ENCODE measurements around the gene PRKCA. TPM values are rescaled to one million over a fixed set of nuclear protein-coding genes. Genes with fewer than 3 reads are reported as not detected.
"Not testable (repeated sequence)": the region's sequence is repeated elsewhere in the genome, so short reads cannot be mapped to it uniquely, and the experiment has no call there.

PRKCA gene
- 132 and 134 TPM in 2 replicates for total RNA-seq

DNA sequence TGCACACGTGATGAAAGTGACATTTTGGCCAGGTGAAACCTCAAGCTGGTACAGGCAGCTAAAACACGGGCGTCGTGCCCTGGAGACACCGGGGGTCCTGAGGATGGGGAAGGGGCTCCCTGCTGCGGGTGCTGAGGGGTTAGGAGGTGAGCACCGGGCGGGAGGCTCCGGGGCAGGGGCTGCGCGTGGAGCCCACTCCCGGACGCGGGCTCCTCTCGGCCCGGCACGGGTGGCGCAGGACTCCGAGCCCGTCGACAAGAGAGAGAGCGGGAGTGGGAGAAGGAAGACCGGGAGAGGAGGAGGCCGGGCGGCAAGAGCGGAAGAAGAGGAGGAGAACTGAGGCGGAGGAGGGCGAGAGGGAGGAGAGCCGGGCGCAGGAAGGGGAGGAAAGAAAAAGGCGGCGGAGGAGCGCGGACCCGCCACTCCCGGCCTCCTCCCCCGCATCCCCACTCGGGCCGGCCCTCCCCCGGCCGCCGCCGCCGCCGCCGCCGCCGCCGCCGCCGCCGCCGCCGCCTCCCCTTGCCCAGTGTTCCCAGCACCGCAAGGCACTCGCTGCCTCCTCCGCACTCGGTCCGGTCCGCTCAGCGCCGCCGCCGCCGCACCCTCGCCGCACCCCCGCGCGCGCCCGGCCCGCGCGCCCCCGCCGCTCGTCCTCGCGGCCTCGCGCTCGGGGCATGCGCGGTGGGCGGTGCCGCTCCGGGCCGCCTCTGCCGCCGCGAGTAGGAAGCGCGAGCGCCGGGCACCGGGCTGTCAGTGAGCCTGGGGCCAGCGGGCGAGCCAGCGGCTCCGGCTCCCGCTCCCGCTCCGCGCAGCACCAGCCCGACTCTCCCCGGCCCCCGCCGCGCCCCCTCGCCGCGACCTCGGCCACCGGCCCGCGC is at the start of gene PRKCA:
PRKCA (plus strand) TSS at position 750 of the 878 bp plus-strand sequence.
- intact Hi-C loops (cut with micrococcal nuclease) = loop anchor here (2.0 to 5.0 kb wide), 3 partner anchors 110 to 371 kb away; partner anchors contain the start of gene CEP112

DNA sequence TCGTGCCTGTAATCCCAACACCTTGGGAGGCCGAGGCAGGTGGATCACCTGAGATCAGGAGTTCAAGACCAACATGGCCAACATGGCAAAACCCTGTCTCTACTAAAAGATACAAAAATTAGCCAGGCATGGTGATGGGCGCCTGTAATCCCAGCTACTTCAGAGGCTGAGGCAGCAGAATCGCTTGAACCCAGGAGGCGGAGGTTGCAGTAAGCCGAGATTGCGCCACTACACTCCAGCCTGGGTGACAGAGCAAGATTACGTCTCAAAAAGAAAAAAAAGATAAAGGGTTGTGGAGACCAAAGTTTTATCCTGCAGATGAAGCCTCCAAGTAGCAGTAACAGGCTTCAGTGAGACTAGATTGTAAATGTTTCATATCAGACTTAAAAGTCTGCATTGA is 49.0 kb upstream of the PRKCA start:
- intact Hi-C loops (cut with micrococcal nuclease) = not testable (repeated sequence)

DNA sequence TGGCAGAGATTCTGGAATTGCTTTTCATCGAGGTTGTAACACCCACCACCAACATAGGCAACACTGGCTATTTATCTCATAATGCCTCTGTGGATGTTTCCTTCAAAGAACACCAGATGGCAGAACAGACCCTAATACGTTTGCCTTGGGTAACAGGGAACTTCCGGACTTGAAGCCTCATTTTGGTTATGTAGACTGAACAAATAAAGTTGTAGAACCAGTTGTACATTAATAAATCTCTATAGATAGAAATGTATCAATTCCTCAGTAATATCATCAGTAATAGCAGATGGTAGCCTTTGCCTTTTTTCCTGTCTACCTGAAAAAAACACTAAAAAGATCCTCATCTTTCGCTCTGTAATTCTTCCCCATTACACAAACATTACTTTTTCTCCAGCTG is 47.3 kb upstream of the PRKCA start:
- intact Hi-C loops (cut with micrococcal nuclease) = loop anchor here (1.0 to 2.0 kb wide), 11 partner anchors 50 to 651 kb away; no protein-coding TSS in a partner anchor

DNA sequence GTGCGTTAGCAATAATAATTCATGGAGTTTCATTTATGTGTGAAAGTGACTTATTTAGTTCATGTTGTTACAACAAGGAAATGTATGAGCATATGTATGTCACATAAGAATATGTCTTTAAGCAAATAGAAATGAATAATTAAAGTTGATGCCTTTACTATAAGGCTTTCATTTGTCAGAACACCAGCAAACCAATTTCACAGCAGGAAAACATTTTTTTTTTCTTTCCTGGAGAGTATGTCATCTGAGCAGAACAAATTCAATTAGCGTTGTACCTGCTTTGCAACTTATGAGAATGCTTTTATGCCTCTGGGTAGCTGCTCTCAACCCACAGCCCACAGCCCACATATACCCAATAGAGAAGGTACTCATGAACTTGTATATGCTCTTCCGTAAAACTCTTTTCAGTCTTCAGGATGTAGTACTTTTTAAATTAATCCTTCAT is 46.9 kb upstream of the PRKCA start:
- intact Hi-C loops (cut with micrococcal nuclease) = loop anchor here (1.0 to 2.0 kb wide), 11 partner anchors 49 to 651 kb away; no protein-coding TSS in a partner anchor

DNA sequence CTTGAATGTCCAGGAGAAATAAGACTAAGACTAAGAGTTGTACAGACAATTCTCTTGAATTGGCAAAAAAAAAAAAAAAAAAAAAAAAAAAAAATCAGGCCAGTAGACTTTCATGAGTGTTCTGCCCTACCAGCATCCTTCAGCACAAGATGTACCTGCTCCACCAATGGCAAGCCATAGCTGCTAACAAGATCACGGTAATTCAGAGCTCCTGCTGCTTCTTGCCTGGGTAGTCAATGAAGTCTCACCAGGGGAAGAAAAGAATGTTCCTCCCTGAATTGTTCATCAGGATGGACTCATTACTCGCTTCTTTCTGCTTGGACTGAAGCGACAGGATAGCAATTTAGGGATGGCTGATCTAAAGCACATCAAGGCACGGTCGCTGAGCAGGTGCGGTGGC is 42.1 kb upstream of the PRKCA start:
- intact Hi-C loops (cut with micrococcal nuclease) = no loop called here

DNA sequence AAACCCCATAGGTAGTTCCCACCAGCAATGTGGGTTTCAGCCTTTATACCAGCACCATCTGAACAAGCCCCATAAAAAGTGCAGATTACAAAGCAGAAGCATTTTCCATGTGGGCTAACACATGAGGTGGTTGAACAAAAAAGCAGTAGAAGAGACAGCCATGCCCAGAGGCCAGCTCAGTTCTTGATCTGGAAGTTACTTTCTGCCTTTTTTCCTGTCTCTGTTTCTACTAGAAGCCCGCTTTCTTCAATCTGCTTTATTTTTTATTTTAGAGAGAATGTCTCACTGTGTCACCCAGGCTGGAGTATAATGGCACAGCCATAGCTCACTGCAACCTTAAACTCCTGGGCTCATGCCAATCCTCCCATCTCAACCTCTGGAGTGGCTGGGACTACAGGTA is 41.7 kb upstream of the PRKCA start:
- intact Hi-C loops (cut with micrococcal nuclease) = no loop called here

DNA sequence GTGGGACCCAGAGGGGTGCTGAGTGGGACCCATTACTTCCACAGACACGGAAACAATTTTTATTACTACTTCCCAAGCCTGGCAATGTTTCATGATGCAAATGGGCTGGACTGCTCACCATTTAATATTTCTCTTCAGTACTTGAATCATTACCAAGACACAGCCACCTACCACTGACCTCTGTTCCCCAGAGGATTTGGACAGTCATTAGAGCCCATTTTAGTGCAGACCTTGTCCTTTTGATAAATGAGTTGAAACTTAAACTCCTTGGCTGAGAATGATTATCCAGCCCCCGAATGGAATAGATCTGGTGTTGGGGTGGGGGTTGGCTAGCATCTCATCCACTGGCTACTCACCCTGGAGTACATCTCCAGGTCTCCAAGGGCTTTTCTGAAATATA is 39.6 kb upstream of the PRKCA start:
- intact Hi-C loops (cut with micrococcal nuclease) = no loop called here

DNA sequence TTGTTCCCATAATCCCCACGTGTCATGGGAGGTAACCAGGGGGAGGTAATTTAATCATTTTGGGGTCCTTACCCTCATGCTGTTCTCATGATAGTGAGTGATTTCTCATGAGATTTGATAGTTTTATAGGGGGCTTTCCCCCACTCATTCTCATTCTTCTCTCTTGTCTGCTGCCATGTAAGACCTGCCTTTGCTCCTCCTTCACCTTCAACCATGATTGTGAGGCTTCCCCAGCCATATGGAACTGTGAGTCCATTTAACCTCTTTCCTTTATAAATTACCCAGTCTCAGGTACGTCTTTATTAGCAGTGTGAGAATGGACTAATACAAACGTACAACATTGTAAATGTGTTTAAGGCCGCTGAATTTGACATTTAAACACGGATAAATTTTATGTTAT is 37.7 kb upstream of the PRKCA start:
- intact Hi-C loops (cut with micrococcal nuclease) = no loop called here

DNA sequence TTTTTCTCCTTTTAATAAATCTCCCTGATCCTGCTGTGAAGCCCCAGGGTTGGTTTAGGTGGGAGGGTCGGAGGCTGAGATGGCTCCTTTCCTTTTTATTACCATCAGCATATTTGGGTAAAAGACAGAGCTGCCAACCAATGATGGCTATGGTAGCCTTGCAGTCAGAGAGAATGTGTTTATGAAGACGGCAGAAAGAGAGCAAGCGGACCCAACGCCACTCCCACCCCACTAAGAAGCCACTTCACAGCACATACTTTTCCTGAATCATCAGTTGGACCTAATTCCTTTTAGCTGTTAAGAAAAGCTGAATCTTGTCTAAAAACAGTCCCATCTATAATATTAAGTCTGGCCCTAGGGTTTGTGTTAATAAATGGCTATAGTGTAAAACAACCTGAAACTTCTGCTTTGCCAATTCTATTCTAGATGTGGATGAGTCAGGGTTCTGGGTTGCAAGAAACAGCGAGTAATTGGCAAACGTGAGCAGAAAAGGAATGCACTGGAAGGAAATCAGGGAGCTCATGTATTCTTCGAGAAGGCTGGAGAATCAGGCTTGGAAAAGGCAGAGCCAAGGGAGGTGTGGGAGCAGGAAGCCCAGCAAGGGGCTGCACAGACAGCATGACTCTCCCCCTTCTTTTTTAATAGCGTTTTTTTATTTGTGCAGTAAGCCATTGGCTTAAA is 34.0 kb upstream of the PRKCA start:
- intact Hi-C loops (cut with micrococcal nuclease) = no loop called here

DNA sequence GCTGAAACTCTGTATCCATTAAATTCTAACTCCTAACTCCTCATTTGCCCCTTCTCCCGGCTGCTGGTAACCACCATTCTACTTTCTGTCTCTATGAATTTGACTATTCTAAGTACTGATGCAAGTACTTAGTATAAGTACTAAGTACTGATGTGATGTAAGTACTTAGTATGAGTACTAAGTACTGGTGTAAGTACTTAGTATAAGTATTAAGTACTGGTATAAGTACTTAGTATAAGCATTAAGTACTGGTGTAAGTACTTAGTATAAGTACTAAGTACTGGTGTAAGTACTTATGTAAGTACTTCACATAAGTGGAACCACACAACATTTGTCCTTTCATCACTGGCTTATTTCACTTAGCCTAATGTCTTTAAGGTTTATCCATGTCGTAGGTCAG is 32.3 kb upstream of the PRKCA start:
- intact Hi-C loops (cut with micrococcal nuclease) = no loop called here

DNA sequence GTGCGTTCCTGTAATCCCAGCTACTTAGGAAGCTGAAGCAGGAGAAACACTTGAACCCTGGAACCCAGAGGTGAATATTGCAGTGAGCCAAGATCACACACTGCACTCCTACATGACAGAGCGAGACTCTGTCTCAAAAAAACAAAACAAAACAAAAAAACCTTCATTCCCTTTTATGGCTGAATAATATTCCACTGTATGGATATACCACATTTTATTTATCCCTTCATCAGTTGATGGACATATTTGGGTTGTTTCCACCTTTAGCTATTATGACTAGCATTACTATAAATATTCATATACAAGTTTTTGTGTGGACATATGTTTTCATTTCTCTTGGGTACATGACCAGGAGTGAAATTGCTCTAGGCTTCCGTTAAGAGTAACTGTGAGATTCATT is 30.9 kb upstream of the PRKCA start:
- intact Hi-C loops (cut with micrococcal nuclease) = no loop called here

DNA sequence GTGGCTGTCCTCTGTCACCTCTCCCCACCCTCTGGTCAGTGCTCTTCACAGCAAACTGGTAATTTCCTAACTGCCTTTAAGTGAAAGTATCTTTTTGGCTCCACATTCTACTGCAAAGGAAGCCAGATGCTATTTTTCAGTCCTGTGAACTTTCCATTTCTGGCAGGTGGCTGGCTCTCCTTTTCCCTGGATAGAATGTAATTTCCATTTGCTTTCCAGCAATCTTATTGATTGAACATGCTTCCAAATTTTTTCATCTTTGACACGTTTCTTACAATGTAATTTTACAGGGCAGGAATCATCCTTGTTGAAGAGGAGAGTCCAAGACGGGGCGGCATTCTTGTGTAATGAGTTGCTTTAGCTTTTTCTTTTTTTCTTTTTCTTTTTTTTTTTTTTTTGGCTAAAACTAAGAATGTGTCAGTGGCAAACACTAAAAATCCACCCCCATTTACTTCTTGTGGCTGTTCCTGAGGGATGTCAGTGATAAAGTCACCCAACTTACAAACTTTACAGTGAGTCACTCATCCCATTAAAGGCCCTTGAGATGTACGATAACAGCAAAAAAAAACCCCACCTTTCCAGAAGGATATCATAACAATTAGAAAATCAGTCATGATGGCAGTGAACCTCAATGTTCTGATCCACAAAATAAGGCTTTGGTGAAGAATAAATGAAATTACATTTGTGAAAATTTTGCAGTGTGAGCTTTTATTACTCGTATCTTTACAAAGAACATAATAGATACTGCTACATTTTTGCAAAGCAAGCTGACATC is 29.4 kb upstream of the PRKCA start:
- intact Hi-C loops (cut with micrococcal nuclease) = no loop called here

DNA sequence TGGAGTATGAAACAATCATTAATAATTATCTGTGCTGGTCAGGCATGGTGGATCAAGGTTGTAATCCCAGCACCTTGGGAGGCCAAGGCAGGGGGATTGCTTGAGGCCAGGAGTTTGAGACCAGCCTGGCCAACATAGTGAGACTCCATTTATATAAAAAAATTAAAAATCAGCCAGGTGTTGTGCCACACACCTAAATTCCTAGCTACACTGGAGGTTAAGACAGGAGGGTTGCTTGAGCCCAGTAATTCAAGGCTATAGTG is 28.9 kb upstream of the PRKCA start:
- intact Hi-C loops (cut with micrococcal nuclease) = no loop called here

DNA sequence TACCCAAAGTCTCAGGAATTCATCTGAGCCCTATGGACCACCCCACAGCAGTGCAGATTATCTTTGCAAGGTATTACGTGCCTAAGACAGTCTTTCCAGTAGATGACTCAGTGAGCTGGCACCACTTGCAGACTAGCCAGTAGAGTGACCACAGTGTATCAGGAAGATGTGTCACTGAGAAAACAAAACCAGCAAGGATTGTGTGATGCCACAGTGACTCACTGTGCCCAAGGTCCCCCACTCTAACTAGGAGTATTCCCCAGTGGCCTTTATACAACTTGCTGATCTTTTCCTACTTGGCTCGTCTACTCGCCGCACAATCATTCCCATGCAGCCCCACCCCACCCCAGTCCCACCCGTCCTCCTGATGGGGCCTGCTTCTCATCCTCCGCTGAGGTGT is 26.8 kb upstream of the PRKCA start:
- intact Hi-C loops (cut with micrococcal nuclease) = no loop called here

DNA sequence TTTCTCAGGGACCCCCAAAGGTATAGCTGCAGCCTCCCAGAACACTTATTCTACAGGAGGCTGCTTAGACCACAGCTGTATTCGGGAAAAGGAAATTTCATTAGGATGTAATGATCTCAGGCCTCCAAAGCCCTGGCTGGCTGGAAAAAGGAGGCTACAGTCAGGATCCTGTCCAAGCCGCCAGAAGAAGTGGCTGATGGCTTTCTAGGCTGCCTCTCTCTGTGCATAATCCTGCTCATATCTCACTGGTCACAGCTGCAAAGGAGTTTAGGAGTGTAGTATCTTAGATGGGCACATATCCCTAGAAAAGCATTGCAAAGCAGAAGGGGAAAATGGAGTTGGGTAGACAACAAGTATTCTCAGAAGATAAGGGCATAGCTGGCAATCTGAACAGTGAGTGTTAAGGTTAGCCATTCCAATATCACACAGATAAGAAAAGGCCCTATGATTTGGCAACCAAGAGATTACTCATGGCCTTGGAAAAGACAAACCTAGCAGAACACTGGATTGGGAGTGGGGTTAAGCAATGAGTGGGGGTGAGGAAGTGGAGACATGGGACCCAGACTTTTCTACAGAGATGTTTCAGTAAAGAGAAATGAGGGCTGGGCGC is 26.0 kb upstream of the PRKCA start:
- intact Hi-C loops (cut with micrococcal nuclease) = no loop called here

DNA sequence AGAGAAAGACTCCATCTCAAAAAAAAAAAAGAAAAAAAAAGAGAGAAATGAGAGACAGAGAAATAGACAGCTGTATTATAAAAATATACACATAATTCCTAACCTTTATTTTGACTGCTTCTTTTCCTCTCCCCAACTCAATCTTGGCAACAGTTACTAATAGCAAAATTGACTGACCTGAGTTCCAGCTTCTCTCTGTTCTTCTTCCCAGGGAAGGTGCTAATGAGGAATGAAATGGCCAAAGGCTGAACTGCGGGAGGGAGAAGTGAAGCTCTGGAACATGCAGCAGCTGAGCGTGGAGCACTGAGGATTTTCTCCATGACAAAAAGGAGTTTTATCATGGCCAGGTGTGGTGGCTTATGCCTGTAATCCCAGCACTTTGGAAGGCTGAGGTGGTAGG is 25.2 kb upstream of the PRKCA start:
- intact Hi-C loops (cut with micrococcal nuclease) = no loop called here

DNA sequence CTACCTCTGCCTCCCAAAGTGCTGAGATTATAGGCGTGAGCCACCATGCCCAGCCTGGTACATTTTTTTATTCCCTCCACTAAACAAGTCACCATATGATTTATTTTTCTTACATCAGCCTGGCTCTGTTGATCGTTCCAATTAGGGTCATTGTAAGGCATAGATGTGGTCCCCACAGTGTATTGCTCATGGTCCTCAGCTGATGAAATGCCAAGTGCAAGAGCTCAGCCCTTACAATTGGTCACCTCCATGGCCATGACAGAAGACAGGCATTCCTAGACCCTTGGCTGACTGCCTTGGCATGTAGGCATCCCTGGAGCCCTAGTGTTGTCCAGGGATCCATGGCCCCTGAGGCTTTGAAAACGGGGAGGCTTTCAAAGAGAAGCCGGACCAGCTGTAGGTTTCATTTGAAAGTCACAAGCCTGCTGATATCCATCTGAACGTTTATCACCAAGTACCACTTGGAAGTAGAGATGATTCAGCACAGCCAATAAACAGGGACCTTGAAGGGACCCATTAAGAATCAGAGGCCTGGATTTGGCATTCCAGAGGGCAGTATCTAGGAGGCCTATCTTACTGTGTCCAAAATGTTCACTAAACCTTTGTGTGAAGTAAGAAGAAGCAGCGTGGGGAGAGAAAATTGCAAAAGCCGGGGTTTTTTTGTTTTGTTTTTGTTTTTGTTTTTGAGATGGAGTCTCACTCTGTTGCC is 20.6 kb upstream of the PRKCA start:
- intact Hi-C loops (cut with micrococcal nuclease) = no loop called here

DNA sequence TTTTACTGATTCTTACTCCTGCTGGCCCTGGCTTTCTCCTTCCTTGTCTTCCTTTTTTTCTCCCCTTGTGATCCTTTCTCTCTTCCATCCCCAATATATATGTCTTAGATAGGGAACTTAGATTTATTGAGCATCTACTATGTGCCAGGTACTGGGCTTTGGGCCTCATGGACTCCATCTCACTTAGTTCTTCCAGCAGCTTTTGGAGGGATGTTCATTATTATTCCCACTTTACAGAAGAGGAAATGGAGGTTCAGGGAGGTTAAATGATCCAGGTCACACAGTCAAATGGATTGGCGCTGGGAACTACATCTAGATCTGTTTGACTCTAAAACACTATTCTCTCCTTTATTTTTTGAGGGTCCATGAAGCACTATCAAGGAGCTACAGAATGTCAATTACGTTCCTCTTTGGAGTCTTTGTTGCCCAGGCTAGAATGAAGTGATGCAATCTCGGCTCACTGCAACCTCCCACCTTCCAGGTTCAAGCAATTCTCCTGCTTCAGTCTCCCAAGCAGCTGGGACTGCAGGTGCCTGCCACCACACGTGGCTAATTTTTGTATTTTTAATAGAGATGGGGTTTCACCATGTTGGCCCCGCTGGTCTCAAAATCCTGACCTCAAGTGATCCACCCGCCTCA is 19.0 kb upstream of the PRKCA start:
- intact Hi-C loops (cut with micrococcal nuclease) = no loop called here

DNA sequence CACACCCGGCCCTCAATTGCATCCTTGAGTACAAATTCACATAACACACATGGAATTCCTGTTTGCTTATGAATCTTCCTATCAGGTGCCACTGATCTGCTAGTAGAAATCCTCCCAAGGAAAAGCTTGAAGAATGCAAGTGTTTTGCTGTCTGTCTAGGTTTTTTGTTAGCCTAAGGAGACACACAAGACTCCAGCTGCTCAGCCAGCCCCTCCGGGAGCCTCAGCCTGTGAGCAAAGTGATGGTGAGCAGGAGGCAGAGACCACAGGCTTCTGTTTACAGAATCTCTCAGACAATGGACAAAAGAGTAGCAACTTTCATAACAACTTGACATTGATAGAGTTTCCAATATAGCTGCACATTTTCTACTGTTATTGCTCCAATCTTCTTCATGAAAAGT is 18.4 kb upstream of the PRKCA start:
- intact Hi-C loops (cut with micrococcal nuclease) = no loop called here

DNA sequence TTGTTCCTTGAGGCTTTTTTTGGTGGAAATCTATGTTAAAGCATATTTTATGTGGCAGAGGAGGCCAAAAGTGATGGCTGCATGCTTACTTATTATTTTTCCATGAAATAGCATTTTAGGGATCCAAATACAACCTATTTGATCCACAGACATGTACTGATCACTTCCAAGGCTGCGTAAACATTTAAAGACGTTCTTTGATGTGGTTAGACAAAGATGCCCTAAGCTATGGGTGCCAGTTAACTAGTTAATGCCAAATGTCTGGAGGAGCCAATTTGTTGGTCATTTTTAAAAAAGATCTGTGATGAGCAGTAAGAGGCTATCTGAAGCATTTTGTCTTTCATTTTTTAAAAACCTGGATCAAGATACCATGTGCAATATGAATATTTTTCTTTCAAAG is 17.3 kb upstream of the PRKCA start:
- intact Hi-C loops (cut with micrococcal nuclease) = no loop called here

Data from T-helper 1 cell treated with Interleukin-12 subunit alpha and Interleukin-12 subunit beta and Interleukin-4 antibody, amounts not matched to agents 30 ng/mL and 1 ng/mL, for 36 hours (primary cell).